ENCODE data around the gene WDR81. TPM values are rescaled to one million over a fixed set of nuclear protein-coding genes. Genes with fewer than 3 reads are reported as not detected.

The WDR81 gene
- total RNA-seq, 1 experiment from 2014 or later, result 29.5 TPM

DNA sequence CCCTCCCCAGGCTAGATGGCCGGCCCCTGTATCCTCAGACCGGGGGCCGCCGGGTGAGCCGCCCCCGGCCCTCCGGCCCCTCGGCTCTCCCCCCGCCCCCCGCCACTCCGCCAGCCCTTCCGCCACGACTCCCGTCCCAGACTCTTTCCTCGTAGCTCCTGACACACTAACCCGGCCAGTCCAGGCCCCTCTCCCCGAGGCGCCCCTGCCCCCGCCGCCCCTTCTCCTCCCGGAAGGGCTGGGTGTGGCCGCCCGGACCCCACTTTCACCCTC, 8.8 kb upstream of the WDR81 start:
- no TSS peak for BruUV-seq (replicated peaks)
- CTCF ChIA-PET, result no interaction called here
- intact Hi-C loops (cut with micrococcal nuclease; ENCODE audit: unreplicated experiment), result no loop called here

DNA sequence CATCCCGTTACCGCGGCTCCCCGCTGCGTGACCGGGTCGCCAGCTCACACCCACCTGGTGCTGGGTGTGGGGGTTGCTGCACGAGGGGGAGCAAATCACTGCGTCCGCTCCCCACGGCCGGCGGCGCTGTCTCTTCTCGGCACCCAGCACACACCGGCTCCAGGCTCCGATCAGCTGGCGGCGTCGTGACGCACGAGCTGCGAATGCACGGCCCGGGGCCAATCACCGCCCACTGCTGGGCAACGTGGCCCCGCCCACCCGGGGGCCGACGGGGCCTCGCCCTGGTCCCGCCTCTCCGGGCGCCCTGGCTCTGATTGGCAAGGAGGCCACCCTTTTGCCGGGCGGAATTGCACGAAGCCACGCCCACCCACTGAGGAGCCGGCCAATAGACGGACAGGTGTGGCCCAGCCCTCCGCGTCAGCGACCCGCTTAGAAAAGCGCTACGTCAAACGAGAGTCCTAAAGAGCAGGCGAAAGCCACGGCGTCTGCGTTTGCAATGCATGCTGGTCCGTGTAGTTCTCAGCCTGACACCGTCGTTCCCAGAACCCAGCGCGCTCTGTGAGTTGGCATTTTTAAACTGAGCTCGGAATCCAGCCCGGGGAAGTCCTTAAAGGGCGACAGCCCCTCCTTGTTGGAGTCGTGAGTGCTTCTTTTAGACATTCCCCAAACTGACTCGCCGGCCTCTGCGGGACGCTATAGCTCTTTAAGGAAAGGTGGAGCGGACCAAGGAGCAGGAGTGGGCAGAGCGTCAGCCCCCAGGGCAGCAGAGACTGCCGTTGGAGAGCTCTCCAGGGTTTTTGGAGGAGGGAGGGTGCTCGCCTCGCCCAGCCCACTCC, 8.2 kb upstream of the WDR81 start:
- no peaks in the 10 kb centered on the region for H3K9me3 ChIP-seq (ENCODE audit: control insufficient read depth, insufficient read depth, low read depth, low read length)
- peaks cover 4% of the 10 kb centered on the region; the same call in 1 of the 2 replicates for H3K36me3 ChIP-seq (ENCODE audit: control insufficient read depth, insufficient read depth, low read length)
- peak overlapping the region; percentile 99 for H3K27ac ChIP-seq (ENCODE audit: low read length)
- TF ChIP-seq TCF7L2 (IDR thresholded peaks at IDR 0.05; ENCODE audit: low read depth, low read length), result no peak
- no peak for TF ChIP-seq CTCF (IDR thresholded peaks at IDR 0.05)
- TF ChIP-seq, protein P1, sequence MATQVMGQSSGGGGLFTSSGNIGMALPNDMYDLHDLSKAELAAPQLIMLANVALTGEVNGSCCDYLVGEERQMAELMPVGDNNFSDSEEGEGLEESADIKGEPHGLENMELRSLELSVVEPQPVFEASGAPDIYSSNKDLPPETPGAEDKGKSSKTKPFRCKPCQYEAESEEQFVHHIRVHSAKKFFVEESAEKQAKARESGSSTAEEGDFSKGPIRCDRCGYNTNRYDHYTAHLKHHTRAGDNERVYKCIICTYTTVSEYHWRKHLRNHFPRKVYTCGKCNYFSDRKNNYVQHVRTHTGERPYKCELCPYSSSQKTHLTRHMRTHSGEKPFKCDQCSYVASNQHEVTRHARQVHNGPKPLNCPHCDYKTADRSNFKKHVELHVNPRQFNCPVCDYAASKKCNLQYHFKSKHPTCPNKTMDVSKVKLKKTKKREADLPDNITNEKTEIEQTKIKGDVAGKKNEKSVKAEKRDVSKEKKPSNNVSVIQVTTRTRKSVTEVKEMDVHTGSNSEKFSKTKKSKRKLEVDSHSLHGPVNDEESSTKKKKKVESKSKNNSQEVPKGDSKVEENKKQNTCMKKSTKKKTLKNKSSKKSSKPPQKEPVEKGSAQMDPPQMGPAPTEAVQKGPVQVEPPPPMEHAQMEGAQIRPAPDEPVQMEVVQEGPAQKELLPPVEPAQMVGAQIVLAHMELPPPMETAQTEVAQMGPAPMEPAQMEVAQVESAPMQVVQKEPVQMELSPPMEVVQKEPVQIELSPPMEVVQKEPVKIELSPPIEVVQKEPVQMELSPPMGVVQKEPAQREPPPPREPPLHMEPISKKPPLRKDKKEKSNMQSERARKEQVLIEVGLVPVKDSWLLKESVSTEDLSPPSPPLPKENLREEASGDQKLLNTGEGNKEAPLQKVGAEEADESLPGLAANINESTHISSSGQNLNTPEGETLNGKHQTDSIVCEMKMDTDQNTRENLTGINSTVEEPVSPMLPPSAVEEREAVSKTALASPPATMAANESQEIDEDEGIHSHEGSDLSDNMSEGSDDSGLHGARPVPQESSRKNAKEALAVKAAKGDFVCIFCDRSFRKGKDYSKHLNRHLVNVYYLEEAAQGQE (IDR thresholded peaks at IDR 0.05; ENCODE audit: insufficient read depth in 1 of 2, low read depth in 2 of 2, low read length in 1 of 2), result 0 out of 4 replicates have a peak, but pooled peaks of 1 of the 2 experiments have one; percentile 31
- TF ChIP-seq SIN3A (IDR thresholded peaks at IDR 0.05; ENCODE audit: borderline replicate concordance, insufficient read depth, low read depth, low read length), result peak; percentile 90; the same call in 1 of the 2 replicates
- peak; percentile 74 for TF ChIP-seq POLR2AphosphoS5 (IDR thresholded peaks at IDR 0.05; ENCODE audit: low read depth, low read length)
- H3K4me1 ChIP-seq (ENCODE audit: control insufficient read depth, insufficient read depth, low read length), result peaks cover 44% of the 10 kb centered on the region
- DNase-seq (ENCODE audit: low read depth, low spot score) (peak; percentile 99), ATAC-seq (peak; percentile 84)
- no peaks in the 10 kb centered on the region for H3K27me3 ChIP-seq (ENCODE audit: control insufficient read depth, insufficient read depth, low read length)
- ChIA-PET CTCF (interaction anchor here (1.3 kb wide), 1 partner anchor 67 kb away, joined by 5 read pairs; no protein-coding TSS in a partner anchor), POLR2A (interaction anchor here (0.5 to 1.1 kb wide), 4 partner anchors 72 to 190 kb away, joined by 3 to 10 read pairs (median 8); no protein-coding TSS in a partner anchor)
- intact Hi-C loops (cut with micrococcal nuclease; ENCODE audit: unreplicated experiment) (no loop called here), in situ Hi-C loops (cut with HindIII; ENCODE audit: low pct_unique_long_range_greater_than_20kb, low sequenced_read_pairs) (no loop called here)
- no TSS peak for BruUV-seq (replicated peaks)
- peak overlapping the region; percentile 78 to 79 for H3K4me3 ChIP-seq (ENCODE audit: low read depth in 2 of 2, low read length in 2 of 2)

More for the DNA sequence above, 8.8 kb upstream of the WDR81 start:
- DNase-seq (ENCODE audit: low read depth, low spot score) (no peak), ATAC-seq (no peak)
- Histone ChIP-seq H3K9me3 (ENCODE audit: control insufficient read depth, insufficient read depth, low read depth, low read length) (no peaks in the 10 kb centered on the region), H3K36me3 (ENCODE audit: control insufficient read depth, insufficient read depth, low read length) (peaks cover 4% of the 10 kb centered on the region; the same call in 1 of the 2 replicates), H3K4me1 (ENCODE audit: control insufficient read depth, insufficient read depth, low read length) (peaks cover 49% of the 10 kb centered on the region), H3K27ac (ENCODE audit: low read length) (no peak overlapping the region; the same call in 1 of the 2 replicates), H3K4me3 (ENCODE audit: low read depth in 2 of 2, low read length in 2 of 2) (peak overlapping the region; percentile 73 to 78), H3K27me3 (ENCODE audit: control insufficient read depth, insufficient read depth, low read length) (no peaks in the 10 kb centered on the region)
- TF ChIP-seq, protein P1 (IDR thresholded peaks at IDR 0.05; ENCODE audit: insufficient read depth in 1 of 2, low read depth in 2 of 2, low read length in 1 of 2), result no peak
- TF ChIP-seq POLR2AphosphoS5 (IDR thresholded peaks at IDR 0.05; ENCODE audit: low read depth, low read length) (no peak), CTCF (IDR thresholded peaks at IDR 0.05) (no peak), SIN3A (IDR thresholded peaks at IDR 0.05; ENCODE audit: borderline replicate concordance, insufficient read depth, low read depth, low read length) (no peak), TCF7L2 (IDR thresholded peaks at IDR 0.05; ENCODE audit: low read depth, low read length) (no peak)
- in situ Hi-C loops (cut with HindIII; ENCODE audit: low pct_unique_long_range_greater_than_20kb, low sequenced_read_pairs), result no loop called here
- POLR2A ChIA-PET, result no interaction called here

Data from Panc1 (cell line).